Stimulated activated CD8-positive, alpha-beta memory T cell treated with anti-CD3 and anti-CD28 coated beads, Interleukin-7, amount 100 ng/mL, for 4 hours (primary cell): Measurements from ENCODE around the gene ORC1.

Source experiments
- DNase-seq, 2 donors: peaks; one replicate each; pipeline ENCODE4 v3.0.0-alpha.2; 2020; ENCODE audit warnings: low read depth in 2 of 2

ORC1 gene

GRCh38 chr1:52345252-52345651 lies 59.0 kb downstream of the ORC1 start:
- no peak for DNase-seq

GRCh38 chr1:52343979-52344378 lies 60.2 kb downstream of the ORC1 start:
- no peak for DNase-seq

- DNase-seq = no peak
These were observed 62.5 kb downstream of the ORC1 start for GRCh38 chr1:52341655-52342260.

GRCh38 chr1:52337439-52337838 lies 66.8 kb downstream of the ORC1 start:
- no peak for DNase-seq

- no peak for DNase-seq
These were observed 69.2 kb downstream of the ORC1 start for GRCh38 chr1:52334906-52335528.

- DNase-seq = no peak
These were observed 71.8 kb downstream of the ORC1 start for GRCh38 chr1:52332411-52332810.

GRCh38 chr1:52328615-52329014 lies 75.6 kb downstream of the ORC1 start:
- DNase-seq = no peak

GRCh38 chr1:52325786-52326185 lies 78.4 kb downstream of the ORC1 start:
- no peak for DNase-seq

- DNase-seq = no peak
These were observed 80.5 kb downstream of the ORC1 start for GRCh38 chr1:52323731-52324130.
